Measurements from ENCODE around the gene AFG3L2. TPM values are rescaled to one million over a fixed set of nuclear protein-coding genes. Genes with fewer than 3 reads are reported as not detected.

The AFG3L2 gene
- total RNA-seq, 4 donors from 2014 or later: 40.3 to 58.4 (median 44.1) TPM

DNA sequence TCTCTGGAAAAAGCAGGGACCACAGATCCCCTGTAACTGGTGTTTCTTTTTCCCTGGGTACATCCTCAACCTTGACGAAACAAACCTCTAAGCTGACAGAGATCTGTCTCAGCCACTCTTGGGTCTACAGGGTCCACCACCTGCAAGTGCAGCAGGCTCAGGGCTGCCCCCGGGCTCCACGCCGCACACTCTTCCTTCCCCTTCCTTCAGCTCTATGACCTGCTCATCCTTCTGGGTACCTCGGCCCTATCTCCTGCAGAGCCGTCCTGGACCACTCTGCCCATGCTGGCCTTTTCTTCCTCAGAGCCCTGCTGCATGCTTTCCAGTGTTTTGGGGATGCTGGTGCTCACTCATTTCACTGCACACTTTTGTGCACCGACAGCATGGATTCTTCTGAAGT is 41.5 kb downstream of the AFG3L2 start:
- TF ChIP-seq, protein P1, sequence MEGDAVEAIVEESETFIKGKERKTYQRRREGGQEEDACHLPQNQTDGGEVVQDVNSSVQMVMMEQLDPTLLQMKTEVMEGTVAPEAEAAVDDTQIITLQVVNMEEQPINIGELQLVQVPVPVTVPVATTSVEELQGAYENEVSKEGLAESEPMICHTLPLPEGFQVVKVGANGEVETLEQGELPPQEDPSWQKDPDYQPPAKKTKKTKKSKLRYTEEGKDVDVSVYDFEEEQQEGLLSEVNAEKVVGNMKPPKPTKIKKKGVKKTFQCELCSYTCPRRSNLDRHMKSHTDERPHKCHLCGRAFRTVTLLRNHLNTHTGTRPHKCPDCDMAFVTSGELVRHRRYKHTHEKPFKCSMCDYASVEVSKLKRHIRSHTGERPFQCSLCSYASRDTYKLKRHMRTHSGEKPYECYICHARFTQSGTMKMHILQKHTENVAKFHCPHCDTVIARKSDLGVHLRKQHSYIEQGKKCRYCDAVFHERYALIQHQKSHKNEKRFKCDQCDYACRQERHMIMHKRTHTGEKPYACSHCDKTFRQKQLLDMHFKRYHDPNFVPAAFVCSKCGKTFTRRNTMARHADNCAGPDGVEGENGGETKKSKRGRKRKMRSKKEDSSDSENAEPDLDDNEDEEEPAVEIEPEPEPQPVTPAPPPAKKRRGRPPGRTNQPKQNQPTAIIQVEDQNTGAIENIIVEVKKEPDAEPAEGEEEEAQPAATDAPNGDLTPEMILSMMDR (IDR thresholded peaks at IDR 0.05; ENCODE audit: low read depth): no peak

GRCh38 chr18:12334863-12335262 is 42.2 kb downstream of the AFG3L2 start:
- TF ChIP-seq, protein P1 (IDR thresholded peaks at IDR 0.05; ENCODE audit: low read depth): no peak

DNA sequence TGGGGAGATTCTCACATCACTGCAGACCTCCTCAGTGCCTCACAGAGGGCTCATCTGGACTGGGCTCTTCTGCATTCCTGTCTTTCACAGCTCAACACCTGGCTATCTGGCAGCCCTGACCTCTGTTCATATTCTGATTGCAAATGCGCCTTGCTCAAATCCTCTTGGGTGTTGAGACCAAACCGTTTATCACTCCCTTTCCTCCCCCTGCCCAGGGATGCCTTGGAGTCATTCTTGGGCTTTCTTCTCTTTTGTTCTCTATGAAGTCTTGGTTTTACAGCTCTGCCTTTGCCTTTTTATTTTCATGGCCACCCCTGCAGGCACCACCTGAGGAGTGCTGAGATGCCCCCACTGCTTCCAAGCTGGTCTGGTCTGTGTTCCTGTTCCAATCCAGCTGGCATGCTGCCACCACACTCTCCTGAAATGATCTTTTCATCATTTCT is 42.6 kb downstream of the AFG3L2 start:
- TF ChIP-seq, protein P1 (IDR thresholded peaks at IDR 0.05; ENCODE audit: low read depth): no peak

- TF ChIP-seq, protein P1 (IDR thresholded peaks at IDR 0.05; ENCODE audit: low read depth): no peak
Observed at GRCh38 chr18:12333506-12334290, 43.3 kb downstream of the AFG3L2 start.

GRCh38 chr18:12330766-12331165 is 46.3 kb downstream of the AFG3L2 start:
- TF ChIP-seq, protein P1 (IDR thresholded peaks at IDR 0.05; ENCODE audit: low read depth): no peak

GRCh38 chr18:12329125-12329698 is 47.8 kb downstream of the AFG3L2 start:
- TF ChIP-seq, protein P1 (IDR thresholded peaks at IDR 0.05; ENCODE audit: low read depth): no peak

GRCh38 chr18:12328179-12328823 is 48.7 kb downstream of the AFG3L2 start:
- TF ChIP-seq, protein P1 (IDR thresholded peaks at IDR 0.05; ENCODE audit: low read depth): no peak
